ENCODE data around the gene SLC7A1.

The SLC7A1 gene

GRCh38 chr13:29527916-29528315 is 67.6 kb downstream of the SLC7A1 start:
- no peak for DNase-seq (ENCODE audit: low spot score)

- DNase-seq (ENCODE audit: low spot score), result no peak
These were observed 68.0 kb downstream of the SLC7A1 start for GRCh38 chr13:29527511-29527910.

- DNase-seq (ENCODE audit: low spot score), result no peak
These were observed 68.7 kb downstream of the SLC7A1 start for GRCh38 chr13:29526741-29527140.

GRCh38 chr13:29525757-29526156 is 69.7 kb downstream of the SLC7A1 start:
- DNase-seq (ENCODE audit: low spot score), result no peak

GRCh38 chr13:29524641-29525040 is 70.8 kb downstream of the SLC7A1 start:
- no peak for DNase-seq (ENCODE audit: low spot score)

GRCh38 chr13:29524176-29524575 is 71.3 kb downstream of the SLC7A1 start:
- no peak for DNase-seq (ENCODE audit: low spot score)

- DNase-seq (ENCODE audit: low spot score), result no peak
These were observed 72.1 kb downstream of the SLC7A1 start for GRCh38 chr13:29523199-29523961.

GRCh38 chr13:29522044-29522685 is 73.3 kb downstream of the SLC7A1 start:
- DNase-seq (ENCODE audit: low spot score), result no peak

GRCh38 chr13:29521336-29521735 is 74.2 kb downstream of the SLC7A1 start:
- no peak for DNase-seq (ENCODE audit: low spot score)

- DNase-seq (ENCODE audit: low spot score), result no peak
These were observed 74.8 kb downstream of the SLC7A1 start for GRCh38 chr13:29520671-29521070.

- no peak for DNase-seq (ENCODE audit: low spot score)
These were observed 75.6 kb downstream of the SLC7A1 start for GRCh38 chr13:29519921-29520320.

- DNase-seq (ENCODE audit: low spot score), result no peak
These were observed 78.6 kb downstream of the SLC7A1 start for GRCh38 chr13:29516880-29517279.

- DNase-seq (ENCODE audit: low spot score), result no peak
These were observed 79.5 kb downstream of the SLC7A1 start for GRCh38 chr13:29516012-29516411.

GRCh38 chr13:29515372-29515771 is 80.1 kb downstream of the SLC7A1 start:
- no peak for DNase-seq (ENCODE audit: low spot score)

- DNase-seq (ENCODE audit: low spot score), result no peak
These were observed 80.7 kb downstream of the SLC7A1 start for GRCh38 chr13:29514720-29515310.

- no peak for DNase-seq (ENCODE audit: low spot score)
These were observed 81.3 kb downstream of the SLC7A1 start for GRCh38 chr13:29513981-29514719.

GRCh38 chr13:29513002-29513980 is 82.2 kb downstream of the SLC7A1 start:
- DNase-seq (ENCODE audit: low spot score), result no peak

GRCh38 chr13:29511980-29512379 is 83.5 kb downstream of the SLC7A1 start:
- DNase-seq (ENCODE audit: low spot score), result no peak

GRCh38 chr13:29511106-29511796 is 84.2 kb downstream of the SLC7A1 start:
- DNase-seq (ENCODE audit: low spot score), result no peak

GRCh38 chr13:29510651-29511084 is 84.8 kb downstream of the SLC7A1 start:
- DNase-seq (ENCODE audit: low spot score), result no peak
